ENCODE measurements around the gene CYSRT1. TPM values are rescaled to one million over a fixed set of nuclear protein-coding genes. Genes with fewer than 3 reads are reported as not detected.

The CYSRT1 gene
- total and polyA plus RNA-seq, 3 donors from 2014 or later: 3.0 to 5.6 (median 3.7) TPM

DNA sequence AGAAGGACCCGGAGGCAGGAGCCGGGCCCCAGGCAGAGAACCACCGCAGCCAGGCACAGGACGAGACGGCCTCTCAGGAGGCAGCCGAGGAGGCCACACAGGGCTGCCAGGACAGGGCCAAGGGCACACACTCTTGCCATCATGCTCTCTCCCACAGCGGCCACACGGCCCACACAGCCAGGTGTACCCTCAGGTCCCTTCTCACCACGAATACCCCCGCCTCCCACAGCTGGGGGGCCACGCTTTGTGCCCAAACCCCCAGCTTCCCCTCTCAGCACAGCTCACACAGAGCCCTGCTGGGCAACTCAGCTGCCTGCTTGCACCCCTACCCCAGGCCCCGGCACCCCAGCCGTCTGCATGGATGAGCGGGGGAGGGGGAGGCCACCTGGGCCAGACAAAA lies 31.2 kb upstream of the CYSRT1 start:
- WGBS, 2 donors: 85% methylated on average over 9 to 14 of the region's 14 CpGs
- Histone ChIP-seq H3K4me1 (peaks cover 23% of the 10 kb centered on the region), H3K27me3 (no peaks in the 10 kb centered on the region), H3K4me3 (no peak overlapping the region), H3K9me3 (no peaks in the 10 kb centered on the region), H3K36me3 (ENCODE audit: low read depth, missing control alignments) (no peaks in the 10 kb centered on the region), H3K27ac (no peak overlapping the region)
- no peak for DNase-seq
- TF ChIP-seq, protein P1, sequence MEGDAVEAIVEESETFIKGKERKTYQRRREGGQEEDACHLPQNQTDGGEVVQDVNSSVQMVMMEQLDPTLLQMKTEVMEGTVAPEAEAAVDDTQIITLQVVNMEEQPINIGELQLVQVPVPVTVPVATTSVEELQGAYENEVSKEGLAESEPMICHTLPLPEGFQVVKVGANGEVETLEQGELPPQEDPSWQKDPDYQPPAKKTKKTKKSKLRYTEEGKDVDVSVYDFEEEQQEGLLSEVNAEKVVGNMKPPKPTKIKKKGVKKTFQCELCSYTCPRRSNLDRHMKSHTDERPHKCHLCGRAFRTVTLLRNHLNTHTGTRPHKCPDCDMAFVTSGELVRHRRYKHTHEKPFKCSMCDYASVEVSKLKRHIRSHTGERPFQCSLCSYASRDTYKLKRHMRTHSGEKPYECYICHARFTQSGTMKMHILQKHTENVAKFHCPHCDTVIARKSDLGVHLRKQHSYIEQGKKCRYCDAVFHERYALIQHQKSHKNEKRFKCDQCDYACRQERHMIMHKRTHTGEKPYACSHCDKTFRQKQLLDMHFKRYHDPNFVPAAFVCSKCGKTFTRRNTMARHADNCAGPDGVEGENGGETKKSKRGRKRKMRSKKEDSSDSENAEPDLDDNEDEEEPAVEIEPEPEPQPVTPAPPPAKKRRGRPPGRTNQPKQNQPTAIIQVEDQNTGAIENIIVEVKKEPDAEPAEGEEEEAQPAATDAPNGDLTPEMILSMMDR (IDR thresholded peaks at IDR 0.05): no peak
- no peak for TF ChIP-seq POLR2A (IDR thresholded peaks at IDR 0.05)
- intact Hi-C loops (cut with DNase I; ENCODE audit: low total_unique reads): no loop called here

DNA sequence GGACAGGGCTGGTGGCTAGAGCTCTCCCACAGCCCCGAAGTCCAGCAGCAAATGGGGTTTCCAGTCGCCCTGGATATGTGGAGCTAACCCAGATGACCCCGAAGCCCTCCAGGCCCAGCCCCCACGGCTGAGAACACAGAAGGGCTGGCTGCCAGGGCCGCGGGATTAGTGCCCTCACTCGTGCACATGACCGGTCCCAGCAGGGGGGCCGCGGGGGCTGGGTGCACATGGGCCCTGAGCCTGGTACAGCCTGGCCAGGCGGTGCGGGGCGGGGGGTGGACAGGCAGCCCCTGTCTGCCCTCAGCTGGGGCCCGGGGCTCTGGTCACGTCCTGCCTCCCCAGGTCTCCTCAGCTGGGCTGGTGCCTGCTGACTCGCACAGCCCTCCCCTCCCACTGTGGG lies 30.6 kb upstream of the CYSRT1 start:
- no peak overlapping the region for H3K27ac ChIP-seq
- no peak overlapping the region for H3K4me3 ChIP-seq
- no peaks in the 10 kb centered on the region for H3K36me3 ChIP-seq (ENCODE audit: low read depth, missing control alignments)
- no peaks in the 10 kb centered on the region for H3K9me3 ChIP-seq
- DNase-seq: no peak
- no peaks in the 10 kb centered on the region for H3K27me3 ChIP-seq
- intact Hi-C loops (cut with DNase I; ENCODE audit: low total_unique reads): no loop called here
- peaks cover 27% of the 10 kb centered on the region for H3K4me1 ChIP-seq
- TF ChIP-seq, protein P1 (IDR thresholded peaks at IDR 0.05): no peak
- WGBS, 2 donors: 63 to 68% methylated on average over 5 to 11 of the region's 16 CpGs

DNA sequence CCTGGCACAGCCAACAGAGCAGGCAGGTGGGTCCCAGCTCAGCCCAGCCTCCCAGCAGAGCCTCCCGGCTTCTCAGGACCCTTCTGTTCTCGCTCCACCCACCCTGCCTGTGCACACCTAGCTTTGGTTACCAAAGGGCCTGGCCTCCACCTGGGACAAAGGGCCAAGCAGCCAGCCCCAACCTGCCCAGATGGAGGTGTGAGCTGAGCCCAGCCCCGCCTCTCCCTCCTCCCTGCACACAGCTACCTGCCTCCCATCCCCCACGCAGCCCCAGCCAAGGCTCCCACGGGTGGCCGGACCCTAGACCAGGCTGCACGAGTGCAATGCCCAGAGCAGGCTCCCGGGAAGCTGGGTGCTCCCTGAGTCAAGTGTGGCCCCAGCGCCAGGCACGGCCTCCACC lies 30.1 kb upstream of the CYSRT1 start:
- Histone ChIP-seq H3K9me3 (no peaks in the 10 kb centered on the region), H3K27ac (no peak overlapping the region), H3K27me3 (no peaks in the 10 kb centered on the region), H3K4me1 (peaks cover 26% of the 10 kb centered on the region), H3K36me3 (ENCODE audit: low read depth, missing control alignments) (no peaks in the 10 kb centered on the region), H3K4me3 (no peak overlapping the region)
- intact Hi-C loops (cut with DNase I; ENCODE audit: low total_unique reads): no loop called here
- no peak for DNase-seq
- 70 to 89% methylated on average over 6 to 10 of the region's 10 CpGs for WGBS, 2 donors
- TF ChIP-seq, protein P1 (IDR thresholded peaks at IDR 0.05): no peak
- TF ChIP-seq POLR2A (IDR thresholded peaks at IDR 0.05): no peak

DNA sequence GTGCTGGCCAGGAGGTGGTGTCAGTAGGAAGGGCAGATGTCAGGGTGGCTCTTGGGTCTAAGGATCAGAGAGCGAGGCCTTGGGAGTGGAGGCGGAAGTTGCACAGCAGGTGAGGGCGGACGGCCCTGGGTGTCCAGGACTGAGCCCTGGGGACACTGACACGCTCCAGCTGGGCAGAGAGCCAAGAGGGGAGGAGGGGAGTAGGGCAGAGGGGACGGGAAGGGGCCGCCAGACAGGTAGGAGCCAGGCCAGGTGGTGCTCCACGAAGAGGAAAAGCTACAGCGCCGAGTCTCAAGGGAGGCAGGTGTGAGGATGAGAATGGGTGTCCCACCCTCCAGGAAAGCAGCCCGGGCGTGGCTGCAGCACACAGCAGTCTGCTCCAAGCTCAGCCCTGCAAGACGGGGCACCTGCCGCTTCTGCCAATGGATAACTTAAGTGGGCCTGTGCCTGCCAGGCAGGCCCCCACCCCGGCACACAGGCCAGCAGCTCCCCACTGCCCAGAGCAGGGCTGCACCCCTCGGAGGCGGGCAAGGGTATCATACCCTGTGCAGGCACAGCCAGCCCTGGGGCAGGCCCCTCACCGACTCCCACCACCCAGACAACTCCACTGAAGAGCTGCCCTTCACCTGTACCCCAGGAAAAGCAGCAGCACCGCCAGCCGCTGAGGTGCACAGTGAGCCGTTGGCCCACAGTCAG lies 29.3 kb upstream of the CYSRT1 start:
- intact Hi-C loops (cut with DNase I; ENCODE audit: low total_unique reads): no loop called here
- Histone ChIP-seq H3K4me3 (no peak overlapping the region), H3K4me1 (peaks cover 24% of the 10 kb centered on the region), H3K27ac (no peak overlapping the region), H3K27me3 (no peaks in the 10 kb centered on the region), H3K36me3 (ENCODE audit: low read depth, missing control alignments) (no peaks in the 10 kb centered on the region), H3K9me3 (no peaks in the 10 kb centered on the region)
- 85 to 88% methylated on average over 19 to 21 of the region's 21 CpGs for WGBS, 2 donors
- TF ChIP-seq, protein P1 (IDR thresholded peaks at IDR 0.05): no peak
- TF ChIP-seq POLR2A (IDR thresholded peaks at IDR 0.05): no peak
- no peak for DNase-seq

Measured in testis (tissue), 3 donors.